ENCODE measurements around the gene PANX2.
A peak's percentile ranks its signal among the peaks of the same experiment; 100 is the strongest.

Gene PANX2

DNA sequence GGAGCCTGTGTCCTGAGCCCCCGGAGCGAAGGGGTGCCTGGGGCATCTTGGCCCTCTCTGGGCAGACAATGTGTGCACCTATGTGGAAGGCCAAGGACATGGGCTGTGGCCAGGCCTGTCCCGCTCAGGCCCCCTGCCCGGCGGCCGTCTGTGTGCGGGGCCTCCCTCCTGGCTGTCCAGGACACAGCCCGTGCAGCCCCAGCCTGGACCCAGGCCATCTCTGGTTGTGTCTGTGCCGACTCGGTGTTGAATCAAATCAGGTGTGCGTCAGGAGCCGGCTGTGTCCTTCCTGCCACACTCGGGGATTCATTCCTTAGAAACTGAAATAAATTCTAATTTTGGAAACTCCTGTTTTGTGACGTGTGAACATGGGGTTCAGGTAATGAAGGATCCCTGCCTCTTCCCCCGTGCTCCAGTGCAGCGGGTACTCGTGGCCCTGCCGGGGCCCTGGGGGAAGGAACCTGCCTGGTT lies 28.8 kb downstream of the PANX2 start:
- in situ Hi-C loops (cut with HindIII; ENCODE audit: low pct_ligation_motif_present, low sequenced_read_pairs) = no loop called here
- no peaks in the 10 kb centered on the region for H3K27me3 ChIP-seq (replicated peaks)
- H3K36me3 ChIP-seq (replicated peaks) = peaks cover 34% of the 10 kb centered on the region
- no peak overlapping the region for H3K4me3 ChIP-seq (ENCODE audit: low read depth, low read length)
- no peak for DNase-seq
- TF ChIP-seq, protein P1, sequence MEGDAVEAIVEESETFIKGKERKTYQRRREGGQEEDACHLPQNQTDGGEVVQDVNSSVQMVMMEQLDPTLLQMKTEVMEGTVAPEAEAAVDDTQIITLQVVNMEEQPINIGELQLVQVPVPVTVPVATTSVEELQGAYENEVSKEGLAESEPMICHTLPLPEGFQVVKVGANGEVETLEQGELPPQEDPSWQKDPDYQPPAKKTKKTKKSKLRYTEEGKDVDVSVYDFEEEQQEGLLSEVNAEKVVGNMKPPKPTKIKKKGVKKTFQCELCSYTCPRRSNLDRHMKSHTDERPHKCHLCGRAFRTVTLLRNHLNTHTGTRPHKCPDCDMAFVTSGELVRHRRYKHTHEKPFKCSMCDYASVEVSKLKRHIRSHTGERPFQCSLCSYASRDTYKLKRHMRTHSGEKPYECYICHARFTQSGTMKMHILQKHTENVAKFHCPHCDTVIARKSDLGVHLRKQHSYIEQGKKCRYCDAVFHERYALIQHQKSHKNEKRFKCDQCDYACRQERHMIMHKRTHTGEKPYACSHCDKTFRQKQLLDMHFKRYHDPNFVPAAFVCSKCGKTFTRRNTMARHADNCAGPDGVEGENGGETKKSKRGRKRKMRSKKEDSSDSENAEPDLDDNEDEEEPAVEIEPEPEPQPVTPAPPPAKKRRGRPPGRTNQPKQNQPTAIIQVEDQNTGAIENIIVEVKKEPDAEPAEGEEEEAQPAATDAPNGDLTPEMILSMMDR (IDR thresholded peaks at IDR 0.05; ENCODE audit: low read depth, low read length, missing control alignments) = no peak
- H3K27ac ChIP-seq = no peak overlapping the region

DNA sequence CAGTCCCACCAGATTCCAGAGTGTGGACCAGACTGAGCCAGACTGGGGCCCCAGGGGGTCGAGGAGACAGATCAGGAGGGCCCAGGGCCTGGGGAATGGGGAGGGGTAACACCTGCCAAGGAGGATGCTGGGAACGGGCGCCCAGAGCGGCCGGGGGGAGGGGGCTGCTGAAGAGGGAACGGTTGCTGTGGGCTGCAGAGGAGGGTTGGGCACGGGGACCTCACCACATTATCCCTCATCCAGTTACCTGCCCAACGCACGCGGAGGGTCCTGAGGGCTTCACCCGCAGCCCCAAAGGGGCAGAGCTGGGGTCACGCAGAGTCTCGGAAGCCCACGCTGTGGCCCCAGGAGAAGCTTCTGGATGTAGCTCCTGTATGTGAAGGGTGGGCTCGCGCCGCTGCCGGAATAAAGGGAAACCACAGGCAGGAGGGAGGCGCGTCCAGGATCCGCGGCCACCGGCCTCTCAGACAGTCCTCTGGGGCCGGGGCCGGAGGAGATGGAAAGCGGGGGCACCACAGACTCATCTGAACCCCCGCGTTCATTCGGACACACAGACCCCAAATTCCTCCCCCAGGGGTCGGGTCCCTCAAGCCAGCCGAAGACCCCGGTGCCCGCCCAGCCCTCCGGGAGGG lies 29.4 kb downstream of the PANX2 start:
- in situ Hi-C loops (cut with HindIII; ENCODE audit: low pct_ligation_motif_present, low sequenced_read_pairs) = no loop called here
- no peak for DNase-seq
- peak overlapping the region; percentile 69 for H3K27ac ChIP-seq
- H3K27me3 ChIP-seq (replicated peaks) = no peaks in the 10 kb centered on the region
- H3K4me3 ChIP-seq (ENCODE audit: low read depth, low read length) = peak overlapping the region; percentile 61
- peaks cover 27% of the 10 kb centered on the region for H3K36me3 ChIP-seq (replicated peaks)
- TF ChIP-seq, protein P1 (IDR thresholded peaks at IDR 0.05; ENCODE audit: low read depth, low read length, missing control alignments) = no peak

DNA sequence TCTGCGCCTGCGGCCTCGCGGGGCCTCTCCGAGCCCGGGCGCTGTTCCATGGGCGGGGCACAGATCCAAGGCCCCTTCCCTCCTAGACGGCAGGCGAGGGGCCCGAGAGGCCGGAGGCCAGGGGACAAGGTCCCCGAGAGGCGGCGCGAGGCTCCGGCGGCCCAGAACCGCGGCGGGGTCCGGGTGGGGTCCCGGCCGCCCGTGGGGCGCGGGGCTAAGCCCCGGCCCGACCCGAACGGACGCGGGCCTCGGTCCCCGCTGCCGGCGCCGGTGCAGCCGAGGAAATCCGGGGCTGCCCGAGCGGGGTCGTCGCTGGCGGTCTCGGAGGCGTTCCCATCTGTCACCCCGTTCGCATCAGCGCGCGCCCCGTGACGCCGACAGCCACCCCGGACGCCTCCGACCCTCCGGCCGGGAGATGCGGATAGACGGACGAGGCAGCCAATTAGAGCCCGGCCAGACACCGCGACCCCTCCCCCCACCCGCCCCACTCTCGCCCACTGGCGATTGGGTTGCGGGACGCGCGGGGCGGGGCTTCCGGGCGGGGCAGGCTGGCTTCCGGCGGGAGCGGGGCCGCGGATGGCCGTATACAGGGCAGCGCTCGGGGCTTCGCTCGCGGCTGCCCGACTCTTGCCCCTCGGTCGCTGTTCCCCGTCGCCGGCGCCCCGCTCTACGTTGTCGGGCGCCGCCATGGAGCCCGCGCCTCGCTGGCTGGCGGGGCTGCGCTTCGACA lies 30.1 kb downstream of the PANX2 start, which contains the start of gene SELENOO:
TSS of gene SELENOO (plus strand) at position 551 of the 730 bp plus-strand sequence. CDS start at position 577, 26 bp downstream.
- Histone ChIP-seq H3K27me3 (replicated peaks) (no peaks in the 10 kb centered on the region), H3K4me3 (ENCODE audit: low read depth, low read length) (peak within 1 kb of the TSS; percentile 66), H3K36me3 (replicated peaks) (peaks cover 24% of the 10 kb centered on the region), H3K27ac (peak within 1 kb of the TSS; percentile 69)
- TF ChIP-seq, protein P1 (IDR thresholded peaks at IDR 0.05; ENCODE audit: low read depth, low read length, missing control alignments) = no peak
- DNase-seq = peak; percentile 77
- in situ Hi-C loops (cut with HindIII; ENCODE audit: low pct_ligation_motif_present, low sequenced_read_pairs) = no loop called here

DNA sequence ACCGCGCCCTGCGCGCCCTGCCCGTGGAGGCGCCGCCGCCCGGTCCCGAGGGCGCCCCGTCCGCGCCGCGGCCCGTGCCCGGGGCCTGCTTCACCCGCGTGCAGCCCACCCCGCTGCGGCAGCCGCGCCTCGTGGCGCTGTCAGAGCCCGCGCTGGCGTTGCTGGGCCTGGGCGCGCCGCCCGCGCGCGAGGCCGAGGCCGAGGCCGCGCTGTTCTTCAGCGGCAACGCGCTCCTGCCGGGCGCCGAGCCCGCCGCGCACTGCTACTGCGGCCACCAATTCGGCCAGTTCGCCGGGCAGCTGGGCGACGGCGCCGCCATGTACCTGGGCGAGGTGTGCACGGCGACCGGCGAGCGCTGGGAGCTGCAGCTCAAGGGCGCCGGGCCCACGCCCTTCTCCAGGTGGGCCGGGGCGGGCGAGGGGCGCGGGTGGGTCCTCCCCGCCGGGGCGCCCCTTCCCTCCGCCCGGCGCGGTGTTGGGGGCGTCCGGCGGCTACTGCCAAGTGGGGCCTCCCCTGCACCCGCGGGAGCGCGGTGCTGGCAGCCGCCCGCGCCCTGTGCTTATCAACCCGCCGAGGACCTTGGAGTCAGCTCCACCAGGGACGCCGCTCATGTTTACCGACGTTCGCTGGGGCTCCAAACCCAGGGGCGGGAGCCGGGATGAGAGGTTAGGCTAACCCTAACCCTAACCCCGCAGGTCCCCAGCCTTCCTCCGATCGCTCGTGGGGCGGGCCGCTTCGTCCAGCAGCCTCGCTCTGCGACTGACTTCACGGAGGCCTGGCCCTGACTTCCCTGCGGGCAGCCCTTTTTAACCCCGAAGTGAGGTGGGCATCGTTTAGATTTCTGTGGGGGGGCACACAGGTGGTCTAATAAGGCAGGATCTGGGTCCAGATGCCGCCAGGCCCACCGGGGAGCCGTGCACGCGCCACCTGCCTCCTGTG lies 30.9 kb downstream of the PANX2 start:
- in situ Hi-C loops (cut with HindIII; ENCODE audit: low pct_ligation_motif_present, low sequenced_read_pairs) = no loop called here
- Histone ChIP-seq H3K27ac (no peak overlapping the region), H3K36me3 (replicated peaks) (peaks cover 17% of the 10 kb centered on the region), H3K4me3 (ENCODE audit: low read depth, low read length) (peak overlapping the region; percentile 66), H3K27me3 (replicated peaks) (no peaks in the 10 kb centered on the region)
- TF ChIP-seq, protein P1 (IDR thresholded peaks at IDR 0.05; ENCODE audit: low read depth, low read length, missing control alignments) = no peak
- no peak for DNase-seq

DNA sequence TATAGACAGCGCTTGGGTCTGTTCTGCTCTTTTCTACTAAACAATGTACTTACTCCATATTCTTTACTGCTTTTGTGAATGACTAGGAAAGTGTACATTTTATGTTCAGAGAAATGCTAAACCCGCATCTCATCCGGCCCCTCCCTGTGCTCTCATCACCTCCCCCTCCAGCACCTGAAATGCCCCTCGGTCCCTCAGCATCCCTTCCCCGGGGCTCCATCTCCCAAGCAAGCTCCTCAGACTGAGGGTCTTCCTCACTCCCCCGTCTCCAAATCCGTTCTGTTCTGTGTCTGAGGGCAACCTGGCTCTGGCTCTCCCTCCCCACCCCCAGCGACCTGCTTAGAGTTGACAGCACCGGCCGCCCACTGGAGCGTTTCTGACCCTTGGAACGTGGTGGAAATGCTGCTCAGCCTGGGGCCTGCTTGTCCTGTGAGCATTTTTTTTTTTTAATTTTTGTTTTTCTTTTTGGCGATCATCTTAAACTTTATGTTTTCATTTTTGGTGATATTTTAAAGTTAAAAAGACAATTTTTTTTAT lies 31.7 kb downstream of the PANX2 start:
- in situ Hi-C loops (cut with HindIII; ENCODE audit: low pct_ligation_motif_present, low sequenced_read_pairs) = no loop called here
- no peak for DNase-seq
- Histone ChIP-seq H3K27me3 (replicated peaks) (no peaks in the 10 kb centered on the region), H3K27ac (no peak overlapping the region), H3K4me3 (ENCODE audit: low read depth, low read length) (peak overlapping the region; percentile 66), H3K36me3 (replicated peaks) (peaks cover 20% of the 10 kb centered on the region)
- TF ChIP-seq, protein P1 (IDR thresholded peaks at IDR 0.05; ENCODE audit: low read depth, low read length, missing control alignments) = no peak
